HepG2 (cell line): ENCODE measurements around the gene OSBPL1A.

ENCODE experiments used
- HNF4G ChIP-seq, 2 experiments: sonication (generic) in 1 of 2; formaldehyde crosslinking in 1 of 2; IDR thresholded peaks; 2 replicates each; pipeline versions ENCODE4 v1.4.0 to v1.6.1; 2011 to 2020; ENCODE audit warnings: borderline replicate concordance in 2 of 2, low read depth in 2 of 2, mild to moderate bottlenecking in 2 of 2, low read length in 1 of 2, missing genetic modification reagents in 1 of 2, moderate library complexity in 1 of 2
- POGZ ChIP-seq: sonication (generic); formaldehyde crosslinking; IDR thresholded peaks from 2 replicates; pipeline ENCODE4 v1.4.0; 2020; ENCODE audit warnings: mild to moderate bottlenecking, missing genetic modification reagents
- POLR2A ChIP-seq, 2 experiments: IDR thresholded peaks; 2 replicates each; pipeline ENCODE4 v1.6.1; 2011; ENCODE audit warnings: low read depth in 2 of 2, low read length in 2 of 2, mild to moderate bottlenecking in 1 of 2, moderate library complexity in 1 of 2; ENCODE audit not compliant: insufficient read depth in 1 of 2
- SP2 ChIP-seq: sonication (generic); formaldehyde crosslinking; IDR thresholded peaks from 2 replicates; pipeline ENCODE4 v1.5.1; 2020; ENCODE audit warnings: mild to moderate bottlenecking, missing genetic modification reagents
- TAF1 ChIP-seq: sonication (generic); formaldehyde crosslinking; IDR thresholded peaks from 2 replicates; pipeline ENCODE4 v1.4.0; 2020; ENCODE audit warnings: missing genetic modification reagents
- ZBTB1 ChIP-seq: sonication (generic); formaldehyde crosslinking; IDR thresholded peaks from 2 replicates; pipeline ENCODE4 v1.4.0; 2020; ENCODE audit warnings: missing genetic modification reagents, borderline replicate concordance
- ZBTB40 ChIP-seq, 2 experiments: fragments of 450-650 bp in 1 of 2; sonication (generic) in 1 of 2; formaldehyde crosslinking in 1 of 2; IDR thresholded peaks; 2 replicates each; pipeline versions ENCODE4 v1.6.1 to v1.8.0; 2016 to 2022; ENCODE audit warnings: antibody characterized with exemption in 1 of 2, mild to moderate bottlenecking in 1 of 2, missing genetic modification reagents in 1 of 2
- ZFP36L1 ChIP-seq: sonication (generic); formaldehyde crosslinking; IDR thresholded peaks from 2 replicates; pipeline ENCODE4 v1.8.0; 2022; ENCODE audit warnings: mild to moderate bottlenecking, missing genetic modification reagents, moderate library complexity
- ZNF143 ChIP-seq: sonication (generic); formaldehyde crosslinking; IDR thresholded peaks from 2 replicates; pipeline ENCODE4 v1.4.0; 2020; ENCODE audit warnings: missing genetic modification reagents
- TF ChIP-seq, protein P1 (sequence below): sonication (generic); formaldehyde crosslinking; IDR thresholded peaks from 2 replicates; pipeline ENCODE4 v1.5.0; 2020; ENCODE audit warnings: mild to moderate bottlenecking, missing genetic modification reagents, moderate library complexity

DNA sequence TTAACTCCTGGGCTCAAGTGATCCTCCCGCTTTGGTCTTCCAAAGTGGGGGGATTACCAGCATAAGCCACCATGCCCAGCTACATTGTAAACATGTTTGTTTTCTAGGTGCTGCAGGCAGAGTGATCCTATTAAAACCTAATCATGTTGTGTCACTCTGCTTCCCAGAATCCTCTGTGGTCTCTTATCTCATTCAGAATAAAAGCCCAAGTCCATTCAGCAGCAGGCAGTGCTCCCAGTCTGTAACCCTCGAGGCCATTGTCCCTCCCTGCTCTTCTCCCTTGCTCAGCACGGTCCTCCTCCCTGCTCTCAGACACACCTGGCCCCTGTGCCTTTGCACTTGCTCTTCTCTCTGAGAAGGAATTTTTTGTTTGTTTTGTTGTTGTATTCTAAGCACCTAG, 269.9 kb downstream of the OSBPL1A start:
- TF ChIP-seq ZNF143 (CRISPR knock-in tag) (no peak), ZBTB40 (IDR thresholded peaks at IDR 0.05) (no peak), ZBTB40 (CRISPR knock-in tag; IDR thresholded peaks at IDR 0.05) (no peak), SP2 (no peak), ZFP36L1 (no peak), POLR2A (IDR thresholded peaks at IDR 0.05; ENCODE audit: insufficient read depth in 1 of 2, low read depth in 2 of 2, low read length in 2 of 2) (no peak), ZBTB1 (CRISPR knock-in tag) (no peak), POGZ (CRISPR knock-in tag) (no peak), HNF4G (IDR thresholded peaks at IDR 0.05; ENCODE audit: borderline replicate concordance, low read depth, low read length) (no peak), HNF4G (CRISPR knock-in tag; IDR thresholded peaks at IDR 0.05; ENCODE audit: borderline replicate concordance, low read depth) (no peak), TAF1 (no peak)
- TF ChIP-seq, protein P1, sequence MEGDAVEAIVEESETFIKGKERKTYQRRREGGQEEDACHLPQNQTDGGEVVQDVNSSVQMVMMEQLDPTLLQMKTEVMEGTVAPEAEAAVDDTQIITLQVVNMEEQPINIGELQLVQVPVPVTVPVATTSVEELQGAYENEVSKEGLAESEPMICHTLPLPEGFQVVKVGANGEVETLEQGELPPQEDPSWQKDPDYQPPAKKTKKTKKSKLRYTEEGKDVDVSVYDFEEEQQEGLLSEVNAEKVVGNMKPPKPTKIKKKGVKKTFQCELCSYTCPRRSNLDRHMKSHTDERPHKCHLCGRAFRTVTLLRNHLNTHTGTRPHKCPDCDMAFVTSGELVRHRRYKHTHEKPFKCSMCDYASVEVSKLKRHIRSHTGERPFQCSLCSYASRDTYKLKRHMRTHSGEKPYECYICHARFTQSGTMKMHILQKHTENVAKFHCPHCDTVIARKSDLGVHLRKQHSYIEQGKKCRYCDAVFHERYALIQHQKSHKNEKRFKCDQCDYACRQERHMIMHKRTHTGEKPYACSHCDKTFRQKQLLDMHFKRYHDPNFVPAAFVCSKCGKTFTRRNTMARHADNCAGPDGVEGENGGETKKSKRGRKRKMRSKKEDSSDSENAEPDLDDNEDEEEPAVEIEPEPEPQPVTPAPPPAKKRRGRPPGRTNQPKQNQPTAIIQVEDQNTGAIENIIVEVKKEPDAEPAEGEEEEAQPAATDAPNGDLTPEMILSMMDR (CRISPR knock-in tag): no peak
